Osteoblast (primary cell): Measurements from ENCODE around the gene DLG2. TPM values are rescaled to one million over a fixed set of nuclear protein-coding genes. Genes with fewer than 3 reads are reported as not detected.

Source experiments
- DNase-seq: peaks from one replicate; pipeline ENCODE4 v3.0.0; 2011; ENCODE audit warnings: low spot score, mixed read lengths; ENCODE audit not compliant: insufficient read length; ENCODE audit errors: missing footprints
- H2AFZ ChIP-seq: 2 replicates; pipeline ENCODE4 v1.6.0; 2011; ENCODE audit warnings: mild to moderate bottlenecking, low read length
- H3K27ac ChIP-seq: 2 replicates; pipeline ENCODE4 v1.5.1; 2011; ENCODE audit warnings: mild to moderate bottlenecking, low read depth, low read length, moderate library complexity
- H3K27me3 ChIP-seq: 2 replicates; pipeline ENCODE4 v1.6.0; 2012; ENCODE audit warnings: mild to moderate bottlenecking, control low read depth, inconsistent platforms, low read length, moderate library complexity; ENCODE audit not compliant: insufficient read depth
- H3K36me3 ChIP-seq: 2 replicates; pipeline ENCODE4 v1.5.1; 2011; ENCODE audit warnings: mild to moderate bottlenecking, low read length, control low read depth, moderate library complexity; ENCODE audit not compliant: insufficient read depth
- H3K4me1 ChIP-seq: 2 replicates; pipeline ENCODE4 v1.5.1; 2011; ENCODE audit warnings: mild to moderate bottlenecking, low read length, control low read depth, moderate library complexity; ENCODE audit not compliant: insufficient read depth
- H3K4me2 ChIP-seq: 2 replicates; pipeline ENCODE4 v1.6.0; 2011; ENCODE audit warnings: mild to moderate bottlenecking, low read length; ENCODE audit not compliant: insufficient read depth
- H3K4me3 ChIP-seq: fragments of 200-600 bp; sonication (generic); 3 replicates; pipeline ENCODE4 v1.5.1; 2012; ENCODE audit warnings: mild to moderate bottlenecking, low read length, inconsistent platforms; ENCODE audit not compliant: insufficient read depth
- H3K79me2 ChIP-seq: 2 replicates; pipeline ENCODE4 v1.6.0; 2012; ENCODE audit warnings: mild to moderate bottlenecking, low read length, control low read depth, inconsistent platforms; ENCODE audit not compliant: insufficient read depth
- H3K9me3 ChIP-seq: 2 replicates; pipeline ENCODE4 v1.5.1; 2011; ENCODE audit warnings: low read depth, low read length, control low read depth
- H4K20me1 ChIP-seq: 2 replicates; pipeline ENCODE4 v1.6.0; 2012; ENCODE audit warnings: mild to moderate bottlenecking, low read length, control low read depth; ENCODE audit not compliant: insufficient read depth
- total RNA-seq: library from RNA; depleted of rRNA; stranded (reverse); fragments of >200 nt; gene quantifications from 2 replicates; pipeline ENCODE4 v1.2.3, GENCODE V29; 2012
- TF ChIP-seq, protein P1 (sequence below): IDR thresholded peaks from 2 replicates; pipeline ENCODE4 v1.5.1; 2011; ENCODE audit warnings: mild to moderate bottlenecking, low read depth, low read length, moderate library complexity; ENCODE audit errors: extremely low read depth

The DLG2 gene
- total RNA-seq, 1 donor, result 3.3 TPM

DNA sequence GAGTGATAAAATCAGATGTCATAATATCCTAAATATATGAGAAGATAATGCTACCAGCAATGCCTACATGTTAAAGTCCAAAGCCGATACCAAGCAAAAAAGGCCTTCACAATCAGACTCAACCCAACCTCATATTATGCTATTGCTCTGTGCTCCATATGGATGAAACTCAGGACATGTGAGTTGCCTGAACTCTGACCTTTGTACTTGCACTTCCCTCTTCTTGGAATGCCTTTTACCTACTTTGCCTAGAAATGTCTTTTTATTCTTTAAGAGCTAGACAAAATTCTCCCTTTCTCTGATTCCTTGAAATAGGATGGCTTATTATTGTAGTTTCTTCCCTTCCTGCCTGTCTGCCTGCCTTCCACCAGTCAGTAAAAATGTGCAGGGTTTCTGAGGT is 1386.3 kb downstream of the DLG2 start:
- Histone ChIP-seq H3K4me1 (no peaks in the 10 kb centered on the region), H3K27me3 (no peaks in the 10 kb centered on the region), H4K20me1 (no peaks in the 10 kb centered on the region), H3K4me2 (no peak overlapping the region), H3K27ac (no peak overlapping the region), H3K9me3 (no peaks in the 10 kb centered on the region), H2AFZ (no peak overlapping the region), H3K36me3 (no peaks in the 10 kb centered on the region), H3K79me2 (no peaks in the 10 kb centered on the region), H3K4me3 (no peak overlapping the region)
- TF ChIP-seq, protein P1, sequence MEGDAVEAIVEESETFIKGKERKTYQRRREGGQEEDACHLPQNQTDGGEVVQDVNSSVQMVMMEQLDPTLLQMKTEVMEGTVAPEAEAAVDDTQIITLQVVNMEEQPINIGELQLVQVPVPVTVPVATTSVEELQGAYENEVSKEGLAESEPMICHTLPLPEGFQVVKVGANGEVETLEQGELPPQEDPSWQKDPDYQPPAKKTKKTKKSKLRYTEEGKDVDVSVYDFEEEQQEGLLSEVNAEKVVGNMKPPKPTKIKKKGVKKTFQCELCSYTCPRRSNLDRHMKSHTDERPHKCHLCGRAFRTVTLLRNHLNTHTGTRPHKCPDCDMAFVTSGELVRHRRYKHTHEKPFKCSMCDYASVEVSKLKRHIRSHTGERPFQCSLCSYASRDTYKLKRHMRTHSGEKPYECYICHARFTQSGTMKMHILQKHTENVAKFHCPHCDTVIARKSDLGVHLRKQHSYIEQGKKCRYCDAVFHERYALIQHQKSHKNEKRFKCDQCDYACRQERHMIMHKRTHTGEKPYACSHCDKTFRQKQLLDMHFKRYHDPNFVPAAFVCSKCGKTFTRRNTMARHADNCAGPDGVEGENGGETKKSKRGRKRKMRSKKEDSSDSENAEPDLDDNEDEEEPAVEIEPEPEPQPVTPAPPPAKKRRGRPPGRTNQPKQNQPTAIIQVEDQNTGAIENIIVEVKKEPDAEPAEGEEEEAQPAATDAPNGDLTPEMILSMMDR, result no peak
- DNase-seq, result no peak

DNA sequence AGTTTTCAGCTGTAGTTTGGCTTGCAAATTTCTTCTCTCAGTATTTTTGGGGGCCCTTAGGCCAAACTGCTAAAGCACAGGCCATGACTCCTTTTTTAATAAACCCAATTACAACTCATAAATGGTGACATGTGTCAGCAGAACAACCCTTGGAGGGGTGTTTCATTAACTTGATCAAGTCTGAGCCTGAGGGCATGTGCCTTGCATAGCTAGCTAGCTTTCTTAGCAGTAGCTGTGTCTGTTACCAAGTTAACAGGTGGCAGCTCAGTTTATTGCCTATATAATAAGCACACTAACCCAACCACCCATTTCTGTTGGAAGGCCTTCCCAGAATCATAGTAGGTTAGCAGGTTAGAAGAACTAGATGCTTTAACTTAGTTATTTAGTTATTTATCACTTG is 1390.7 kb downstream of the DLG2 start:
- H2AFZ ChIP-seq, result no peak overlapping the region
- no peaks in the 10 kb centered on the region for H3K27me3 ChIP-seq
- DNase-seq, result no peak
- TF ChIP-seq, protein P1, result no peak
- H3K79me2 ChIP-seq, result no peaks in the 10 kb centered on the region
- no peaks in the 10 kb centered on the region for H3K9me3 ChIP-seq
- no peak overlapping the region for H3K4me3 ChIP-seq
- H3K27ac ChIP-seq, result no peak overlapping the region
- H3K4me2 ChIP-seq, result no peak overlapping the region
- no peaks in the 10 kb centered on the region for H3K36me3 ChIP-seq
- no peaks in the 10 kb centered on the region for H4K20me1 ChIP-seq
- no peaks in the 10 kb centered on the region for H3K4me1 ChIP-seq

DNA sequence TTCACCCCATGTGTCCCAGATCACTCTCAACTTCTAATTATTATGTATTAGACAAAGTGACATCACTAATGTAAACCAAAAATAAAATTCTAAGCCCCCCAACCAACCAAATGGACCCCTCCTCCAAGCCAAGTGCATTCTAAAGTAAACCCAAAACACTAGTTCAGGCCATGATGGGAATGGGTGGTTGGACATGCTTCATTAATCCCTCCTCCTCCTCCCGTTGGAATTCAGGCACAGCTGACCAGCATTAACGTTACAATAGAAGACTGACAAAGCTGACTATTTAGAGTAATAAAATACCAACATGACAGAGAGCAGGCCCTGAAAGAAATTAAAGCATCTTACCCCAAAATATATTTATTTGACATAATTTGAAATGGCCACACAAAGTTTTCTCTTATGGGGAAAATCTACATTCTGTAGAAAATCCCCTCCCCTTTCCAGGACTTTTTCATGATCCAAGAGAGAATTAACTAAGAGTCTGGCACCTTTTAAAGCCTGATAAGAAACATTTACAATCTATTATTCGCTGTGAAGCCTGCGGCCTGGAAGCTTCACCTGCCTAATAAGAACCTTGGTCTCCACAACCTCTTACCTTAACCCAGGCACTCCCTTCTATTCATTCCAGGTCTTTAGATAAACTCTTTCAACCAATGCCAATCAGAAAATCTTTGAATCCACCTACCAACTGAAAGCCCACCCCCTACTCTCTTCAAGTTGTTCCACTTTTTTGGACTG is 1392.5 kb downstream of the DLG2 start:
- H3K27me3 ChIP-seq, result no peaks in the 10 kb centered on the region
- TF ChIP-seq, protein P1, result no peak
- no peaks in the 10 kb centered on the region for H3K79me2 ChIP-seq
- no peak for DNase-seq
- no peaks in the 10 kb centered on the region for H4K20me1 ChIP-seq
- no peaks in the 10 kb centered on the region for H3K36me3 ChIP-seq
- no peak overlapping the region for H3K27ac ChIP-seq
- H3K4me2 ChIP-seq, result no peak overlapping the region
- no peaks in the 10 kb centered on the region for H3K9me3 ChIP-seq
- H3K4me3 ChIP-seq, result no peak overlapping the region
- H2AFZ ChIP-seq, result no peak overlapping the region
- H3K4me1 ChIP-seq, result no peaks in the 10 kb centered on the region

DNA sequence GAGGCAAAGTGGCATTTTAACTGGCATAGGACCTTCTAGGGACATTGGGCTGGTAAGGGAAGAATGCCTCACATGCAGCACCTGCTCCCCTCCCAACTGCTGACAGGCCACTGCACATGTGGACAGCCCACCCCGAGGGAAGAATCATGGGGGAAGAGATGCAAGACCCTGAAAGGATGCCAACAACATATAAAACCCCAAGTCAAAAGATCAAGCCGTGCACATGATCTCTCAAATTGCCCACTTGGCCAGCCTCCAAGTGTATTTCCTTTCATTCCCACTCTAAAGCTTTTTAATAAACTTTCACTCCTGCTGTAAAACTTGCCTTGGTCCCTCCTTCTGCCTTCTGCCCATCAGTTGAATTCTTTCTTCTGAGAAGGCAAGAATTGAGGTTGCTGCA is 1393.1 kb downstream of the DLG2 start:
- TF ChIP-seq, protein P1, result no peak
- Histone ChIP-seq H2AFZ (no peak overlapping the region), H3K4me3 (no peak overlapping the region), H3K9me3 (no peaks in the 10 kb centered on the region), H3K4me1 (no peaks in the 10 kb centered on the region), H3K36me3 (no peaks in the 10 kb centered on the region), H3K79me2 (no peaks in the 10 kb centered on the region), H3K4me2 (no peak overlapping the region), H3K27me3 (no peaks in the 10 kb centered on the region), H3K27ac (no peak overlapping the region), H4K20me1 (no peaks in the 10 kb centered on the region)
- DNase-seq, result no peak
